Stimulated activated CD4-positive, alpha-beta T cell treated with anti-CD3 and anti-CD28 coated beads, Interleukin-2, amount 100 ng/mL, for 48 hours (primary cell): ENCODE data around the gene ARFIP2.

Experiments
- DNase-seq, 2 donors: peaks; one replicate each; pipeline ENCODE4 v3.0.0-alpha.2; 2020

ARFIP2 gene

DNA sequence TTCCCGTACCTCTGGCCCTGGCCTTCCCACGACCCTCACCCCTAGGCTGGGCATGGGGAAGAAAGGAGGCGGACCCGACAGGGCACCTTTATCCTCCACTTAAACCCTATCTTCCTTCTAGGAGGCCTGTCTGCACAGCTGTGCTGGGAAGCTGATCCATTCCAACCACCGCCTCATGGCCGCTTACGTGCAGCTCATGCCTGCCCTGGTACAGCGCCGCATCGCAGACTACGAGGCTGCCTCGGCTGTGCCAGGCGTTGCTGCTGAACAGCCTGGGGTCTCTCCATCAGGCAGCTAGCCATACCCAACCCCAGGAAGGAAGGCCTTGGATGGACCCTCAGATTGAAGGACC, 769 bp upstream of the ARFIP2 start:
- no peak for DNase-seq

DNA sequence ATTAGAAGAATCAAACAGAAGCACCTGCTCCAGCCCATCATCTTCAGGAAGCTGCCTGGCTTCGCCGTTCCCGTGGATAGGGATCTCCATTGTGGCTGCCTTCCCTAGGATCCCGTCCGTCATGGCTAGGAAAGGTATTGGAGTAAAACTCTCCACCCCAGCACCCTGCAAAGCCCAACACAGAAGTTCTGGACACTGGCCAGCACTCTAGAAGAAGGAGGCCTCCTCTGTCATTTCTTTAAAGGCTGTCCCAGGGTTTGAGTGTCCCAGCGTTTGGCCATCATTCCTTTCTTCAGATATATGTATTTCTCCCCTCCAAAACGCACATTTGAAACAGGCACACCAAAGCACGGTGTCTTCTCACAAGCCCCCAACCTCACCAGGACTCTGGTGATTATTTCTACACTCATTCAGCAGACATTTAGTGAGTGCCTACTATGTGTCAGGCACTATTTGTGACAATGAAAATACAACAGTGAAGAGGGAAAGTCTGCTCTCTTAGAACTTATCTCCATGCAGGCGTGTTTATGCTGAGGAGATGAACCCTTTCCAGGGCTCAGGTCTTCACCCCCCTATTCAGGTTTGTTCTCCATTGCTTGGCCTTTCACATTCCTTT, 724 bp downstream of the ARFIP2 start:
- no peak for DNase-seq

DNA sequence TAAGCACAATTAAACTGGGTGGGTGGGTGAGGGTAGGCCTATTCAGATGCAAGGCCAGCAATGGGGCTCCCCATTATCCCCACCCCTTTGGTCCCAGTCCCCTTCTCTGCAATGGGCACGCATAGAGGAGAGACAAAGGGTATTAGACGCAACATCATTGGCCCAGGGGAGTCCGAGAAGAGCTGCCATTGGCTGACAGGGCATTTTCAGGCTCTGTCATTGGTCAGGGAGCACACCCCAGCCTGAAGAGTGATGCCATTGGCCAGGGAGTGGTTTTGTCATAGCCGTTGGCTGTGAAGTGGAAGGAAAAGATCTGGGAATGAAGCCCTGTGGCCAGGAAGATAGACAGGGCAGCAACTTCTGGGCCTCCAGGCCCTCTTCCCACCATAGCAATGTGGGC, 4.6 kb downstream of the ARFIP2 start:
- DNase-seq: no peak

DNA sequence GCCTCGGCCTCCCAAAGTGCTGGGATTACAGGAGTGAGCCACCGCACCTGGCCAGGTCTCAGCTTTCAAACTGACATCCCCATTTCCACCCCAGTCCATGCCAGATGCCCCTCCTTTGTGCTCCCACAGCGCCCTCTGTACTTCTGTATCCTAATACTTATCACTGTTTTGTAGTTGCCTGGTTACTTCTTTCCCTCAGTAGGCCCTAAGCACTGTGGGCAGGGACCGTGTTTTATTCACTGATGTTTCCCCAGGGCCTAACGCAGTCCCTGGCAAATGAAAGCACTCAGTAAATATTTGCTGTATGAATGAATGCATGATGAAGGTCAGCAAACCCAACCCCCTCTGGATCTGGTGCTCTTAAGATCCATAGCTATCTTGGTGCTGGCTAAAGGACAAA, 5.2 kb downstream of the ARFIP2 start:
- no peak for DNase-seq

DNA sequence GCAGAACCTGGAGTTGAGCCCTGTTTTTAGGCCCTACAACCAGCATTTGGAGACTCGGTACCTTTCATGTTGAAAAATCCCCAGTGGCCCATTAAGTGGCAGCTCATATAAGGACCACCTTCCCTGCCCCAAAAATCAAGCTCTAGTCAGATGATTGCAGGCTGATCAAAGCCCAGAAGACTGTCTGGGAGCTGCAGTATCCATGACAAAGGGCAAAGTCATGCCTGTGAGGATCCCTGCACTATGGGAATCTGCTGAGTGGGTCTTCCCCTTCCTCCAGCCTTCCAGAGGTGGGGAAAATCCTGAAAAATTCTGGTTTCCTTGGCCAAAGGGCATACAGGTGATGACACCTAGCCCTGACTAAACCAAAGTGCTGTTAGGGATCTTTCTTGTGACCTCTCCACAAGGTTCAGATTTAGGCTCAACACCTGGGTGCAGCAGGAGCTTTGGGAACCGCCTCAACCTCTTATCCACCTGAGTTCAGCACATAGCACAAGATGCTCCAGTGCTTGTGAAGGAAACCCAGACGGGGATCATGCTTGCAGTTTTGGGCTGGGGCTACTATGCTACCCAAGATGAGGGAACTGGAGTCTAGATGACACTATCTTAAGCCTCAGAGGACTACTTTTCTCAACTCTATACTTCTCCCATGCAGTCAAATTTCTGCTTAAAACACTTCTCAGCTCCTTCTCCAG, 6.2 kb downstream of the ARFIP2 start:
- DNase-seq: no peak

DNA sequence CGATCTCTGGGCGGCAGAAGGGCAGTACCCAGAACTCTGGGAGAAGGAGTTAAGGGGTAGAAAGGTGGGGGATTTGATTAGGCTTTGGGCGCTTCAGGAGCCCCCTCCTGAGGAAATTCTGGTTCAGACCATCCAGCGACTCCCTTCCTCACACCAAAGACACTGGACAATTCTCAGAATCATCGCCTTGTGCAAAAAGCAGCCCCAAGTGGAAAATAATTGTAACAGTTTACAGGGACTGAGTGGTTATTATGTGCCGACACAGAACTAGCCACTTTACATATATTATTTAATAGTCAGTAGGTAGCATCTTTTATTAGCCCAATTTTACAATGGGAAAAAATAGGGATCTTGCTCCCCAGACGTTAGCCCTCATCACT, 6.7 kb downstream of the ARFIP2 start:
- no peak for DNase-seq

DNA sequence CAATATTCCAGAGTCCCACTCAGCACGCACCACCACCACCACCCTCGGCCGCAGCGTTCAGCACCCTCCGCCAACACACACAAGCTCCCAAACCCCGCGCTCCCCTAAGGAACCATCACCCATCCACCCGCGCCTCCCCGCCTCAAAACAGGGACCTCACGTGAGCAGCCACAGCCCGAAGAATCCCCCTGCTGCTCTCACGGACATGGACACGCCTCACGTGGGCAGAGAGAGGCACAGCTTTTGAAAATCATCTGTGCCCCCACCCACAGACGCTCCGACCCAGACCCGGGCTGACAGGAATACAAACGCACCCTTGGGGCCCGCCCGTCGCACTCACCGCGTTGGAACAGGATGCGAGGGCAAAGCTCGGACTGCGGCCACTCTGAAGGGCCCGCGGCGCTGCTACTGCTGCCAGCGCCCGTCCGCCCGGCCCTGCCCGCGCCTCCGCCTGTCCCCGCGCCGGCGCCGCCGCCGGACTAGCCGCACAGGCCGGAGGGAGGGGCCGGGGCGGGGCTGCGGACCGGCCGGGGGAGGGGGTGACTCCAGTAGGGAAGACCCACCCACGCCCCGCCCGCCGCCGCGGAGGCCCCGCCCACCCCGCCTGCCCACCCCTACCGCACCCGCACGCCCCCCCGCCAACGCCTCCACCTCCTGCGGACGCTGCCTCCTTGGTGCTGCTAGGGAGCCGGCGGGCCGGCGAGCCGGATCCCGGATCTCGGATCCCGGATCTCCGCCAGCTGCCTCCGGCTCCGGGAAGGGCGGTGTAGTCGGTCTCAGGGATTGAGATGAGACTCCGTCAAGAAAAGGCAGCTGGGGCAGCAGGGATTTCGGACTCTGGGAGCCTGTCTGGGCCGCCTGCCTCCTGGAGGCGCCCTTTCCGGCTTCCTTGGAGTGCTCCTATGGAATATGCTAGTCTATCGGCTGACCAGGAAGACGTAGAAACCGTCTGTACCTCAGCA, 7.4 kb downstream of the ARFIP2 start, which contains the start of gene TRIM3:
TRIM3 (minus strand) TSS at position 491 of the 962 bp plus-strand sequence. CDS start 8,246 bp downstream, outside the sequence.
- DNase-seq: peak; percentile 40 to 43

DNA sequence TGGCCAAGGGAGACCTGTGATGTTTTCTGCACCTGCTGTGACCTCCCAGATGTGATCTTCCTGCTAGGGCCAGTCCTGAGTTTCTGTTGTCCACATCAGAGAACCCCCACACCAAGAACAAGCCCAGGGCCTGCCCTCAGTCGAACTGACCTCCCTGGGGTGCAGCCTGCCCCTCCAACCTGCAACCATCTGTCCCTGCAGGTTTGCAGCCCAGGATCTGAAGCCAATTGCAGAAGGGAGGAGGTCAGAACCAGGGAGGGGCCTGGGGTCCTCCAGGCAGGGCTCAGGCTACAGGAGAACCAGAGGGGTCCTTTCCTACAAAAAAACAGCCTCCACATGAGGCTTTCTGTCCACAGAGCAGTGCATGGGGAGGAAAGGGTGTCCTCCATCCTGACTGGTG, 8.2 kb downstream of the ARFIP2 start:
- no peak for DNase-seq

DNA sequence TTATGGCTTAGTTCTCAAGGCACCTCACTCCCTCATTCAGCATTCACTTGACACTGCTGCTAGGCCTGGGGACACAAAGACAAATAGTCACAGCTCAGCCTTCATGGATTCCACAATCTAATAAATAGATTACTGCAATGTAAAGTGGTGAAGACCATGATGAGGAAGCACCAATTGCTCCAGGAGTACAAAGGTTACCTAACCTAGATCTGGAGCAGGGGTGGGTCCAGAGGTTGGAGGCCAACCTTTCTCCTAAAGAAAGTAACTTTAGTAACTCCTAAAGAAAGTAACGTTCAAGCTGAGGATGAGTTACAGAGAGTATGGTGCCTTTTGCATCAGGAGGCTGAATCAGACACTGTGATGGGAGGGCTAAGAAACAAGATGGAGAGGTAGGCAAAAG, 11.5 kb downstream of the ARFIP2 start:
- no peak for DNase-seq

DNA sequence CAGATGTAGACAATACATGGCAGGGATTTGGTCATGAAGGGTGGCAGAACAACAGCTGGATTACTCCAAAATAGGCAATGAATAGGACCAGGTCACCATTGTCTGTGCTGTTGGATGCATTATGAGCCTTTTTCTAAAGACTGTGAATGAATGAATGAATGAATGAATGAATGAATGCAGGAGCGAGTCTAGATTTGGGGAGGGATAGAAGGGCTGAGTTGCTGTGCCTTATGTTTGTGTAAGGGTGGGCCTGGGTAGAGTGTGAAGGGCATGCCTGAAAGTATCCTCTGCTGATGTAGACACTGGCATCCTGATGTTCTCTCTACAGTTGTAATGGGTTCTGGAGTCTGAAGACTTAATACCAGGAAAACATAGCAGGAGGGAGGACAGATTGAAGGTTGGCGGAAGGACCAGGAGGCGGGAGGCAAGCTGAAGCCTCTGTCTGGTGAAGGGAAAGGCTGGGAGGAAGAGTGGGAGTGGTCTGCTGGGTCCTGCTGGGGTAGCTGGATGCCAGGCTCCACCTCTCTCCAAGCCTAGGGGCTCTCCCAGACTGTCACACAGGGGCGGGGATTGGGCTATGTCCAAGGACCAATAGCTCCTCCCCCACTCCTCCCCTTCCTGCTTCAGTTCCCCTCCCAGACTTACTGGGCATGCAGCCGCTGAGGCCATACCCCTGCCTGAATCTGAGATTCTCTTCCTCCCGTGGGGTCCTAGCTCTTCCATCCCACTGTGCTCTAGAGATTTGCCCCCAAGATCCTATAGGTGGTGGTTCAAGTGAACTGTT, 12.2 kb downstream of the ARFIP2 start:
- DNase-seq: no peak

DNA sequence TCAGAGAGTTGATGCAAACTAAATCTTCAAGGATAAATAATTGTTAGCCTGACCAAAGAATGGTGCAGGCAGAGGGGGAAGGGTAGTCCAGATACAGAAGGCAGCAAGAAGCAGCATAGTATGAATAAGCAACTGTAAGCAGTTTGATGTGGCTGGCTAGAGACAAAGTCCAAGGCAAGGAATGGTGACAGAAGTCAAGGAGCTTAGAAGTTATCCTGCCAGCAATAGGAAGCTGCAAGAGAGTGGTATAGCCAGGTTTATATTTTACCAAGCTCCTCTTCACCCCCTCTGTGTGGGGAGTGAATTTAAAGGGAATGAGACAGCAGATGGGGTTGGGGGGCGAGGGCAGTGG, 22.1 kb downstream of the ARFIP2 start:
- DNase-seq: no peak

DNA sequence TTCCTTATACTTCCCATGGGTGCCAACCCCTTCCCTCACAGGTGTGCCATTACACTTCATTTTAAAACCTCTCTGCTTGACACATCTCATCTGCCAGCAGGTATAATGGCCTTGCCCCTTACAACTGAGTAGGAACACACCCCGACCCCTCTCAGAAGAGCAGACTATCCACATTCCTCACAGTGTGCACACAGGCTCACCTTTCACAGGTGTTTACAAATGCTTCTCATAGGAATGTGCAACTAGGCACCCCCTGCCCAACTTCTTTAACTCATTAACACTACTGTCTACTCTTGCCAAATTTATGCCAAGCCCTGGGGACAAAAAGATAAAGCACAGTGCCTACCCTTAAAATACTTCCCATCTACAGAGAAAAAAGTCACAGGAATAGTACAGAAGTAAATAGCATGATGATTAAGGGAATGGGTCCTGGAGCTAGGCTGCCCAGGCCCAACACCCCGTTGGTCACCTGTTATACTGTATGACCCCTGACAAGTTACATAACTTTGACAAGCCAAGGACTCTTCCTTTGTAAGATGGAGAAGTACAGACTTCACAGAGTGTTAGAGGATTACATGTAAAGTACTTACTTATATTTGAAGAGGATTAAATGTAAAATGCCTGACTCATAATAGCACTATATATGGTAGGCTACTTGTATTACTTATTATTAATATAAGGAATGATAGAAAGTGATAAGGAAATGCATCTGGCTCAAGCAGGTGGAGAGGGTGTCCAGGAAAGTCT, 22.6 kb downstream of the ARFIP2 start:
- no peak for DNase-seq

DNA sequence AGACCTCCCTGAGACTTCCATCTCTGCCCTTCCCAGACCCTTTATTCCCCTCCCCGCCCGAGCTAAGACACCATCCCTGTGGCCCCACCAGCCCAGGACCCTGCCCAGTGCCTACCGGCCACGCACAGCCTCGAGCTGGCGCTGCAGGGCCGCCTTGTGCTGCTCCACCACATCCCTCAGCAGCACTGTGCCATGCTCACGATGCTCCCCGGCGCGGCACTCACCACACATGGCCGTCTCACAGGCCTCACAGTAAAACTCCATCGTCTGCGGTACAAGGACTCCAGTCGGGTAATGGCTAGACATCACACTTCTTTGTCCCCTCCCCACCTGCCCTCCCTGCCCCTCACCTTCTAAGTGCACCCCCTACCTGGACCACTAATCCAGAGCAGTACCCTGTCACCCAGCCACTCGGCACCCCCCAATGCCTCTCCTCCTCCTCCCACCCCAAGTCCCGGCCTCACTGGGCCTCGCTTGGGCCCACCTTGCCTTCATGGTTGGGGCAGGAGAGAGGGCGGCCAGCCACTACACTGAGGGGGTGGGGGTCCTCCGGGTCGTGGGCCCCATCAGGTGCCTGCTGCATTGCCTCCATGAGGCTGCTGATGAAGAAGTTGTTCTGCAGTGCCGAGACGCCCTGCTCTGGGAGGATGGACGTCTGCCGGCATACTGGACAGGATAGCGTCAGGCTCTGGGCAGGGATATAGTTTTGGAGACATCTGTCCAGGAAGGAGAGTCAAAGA, 23.4 kb downstream of the ARFIP2 start:
- no peak for DNase-seq

DNA sequence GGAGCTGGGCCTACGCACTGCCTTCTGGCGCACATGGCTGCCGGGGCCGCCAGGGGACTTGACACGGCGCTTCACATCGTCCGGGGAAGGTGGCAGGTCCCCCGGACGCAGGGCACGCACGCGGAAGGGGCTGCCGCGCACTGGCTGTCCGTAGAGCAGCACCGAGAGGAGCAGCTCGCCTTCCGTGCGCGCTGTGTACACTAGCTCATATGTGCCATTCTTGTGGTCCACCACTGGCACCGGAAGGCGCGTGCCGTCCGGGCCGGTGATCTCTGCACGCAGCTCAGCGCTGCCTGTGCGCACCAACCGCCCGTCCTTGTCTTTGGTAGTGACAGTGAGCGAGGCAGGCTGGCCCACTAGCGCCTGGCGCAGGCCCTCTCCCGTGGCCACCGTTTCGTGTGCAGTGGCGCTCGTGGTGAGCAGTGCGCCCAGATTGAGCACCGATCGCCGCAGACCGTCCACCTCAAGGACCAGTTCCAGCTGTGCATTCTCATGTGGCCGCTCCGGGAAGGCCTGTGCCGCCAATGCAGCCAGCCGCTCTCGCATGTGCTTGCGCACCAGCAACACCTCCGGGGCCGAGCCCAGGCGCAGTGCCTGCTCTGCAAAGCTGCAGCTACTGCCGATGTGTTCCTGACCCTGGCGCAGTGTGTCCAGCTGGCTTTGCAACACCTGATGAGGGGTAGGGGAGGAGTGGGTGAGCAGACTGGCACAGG, 24.6 kb downstream of the ARFIP2 start:
- no peak for DNase-seq

DNA sequence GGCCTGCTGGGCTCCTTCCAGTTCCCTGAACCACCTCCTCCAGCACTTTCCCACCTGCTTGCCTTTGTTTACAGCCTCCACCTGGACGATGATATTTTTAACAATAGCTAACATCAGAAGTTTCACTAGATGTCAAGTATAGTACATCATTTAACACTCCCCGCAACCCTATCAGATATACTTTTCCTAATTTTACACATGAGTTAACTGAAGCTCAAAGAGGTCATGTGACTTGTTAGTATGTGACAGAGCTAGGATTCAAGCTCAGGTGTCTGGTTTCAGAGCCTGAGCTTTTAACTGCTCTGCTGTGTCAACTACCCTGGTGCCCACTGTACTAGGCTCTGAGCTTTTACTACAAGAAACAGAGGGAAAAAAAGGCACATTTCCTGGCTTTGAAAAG, 26.1 kb downstream of the ARFIP2 start:
- DNase-seq: no peak

DNA sequence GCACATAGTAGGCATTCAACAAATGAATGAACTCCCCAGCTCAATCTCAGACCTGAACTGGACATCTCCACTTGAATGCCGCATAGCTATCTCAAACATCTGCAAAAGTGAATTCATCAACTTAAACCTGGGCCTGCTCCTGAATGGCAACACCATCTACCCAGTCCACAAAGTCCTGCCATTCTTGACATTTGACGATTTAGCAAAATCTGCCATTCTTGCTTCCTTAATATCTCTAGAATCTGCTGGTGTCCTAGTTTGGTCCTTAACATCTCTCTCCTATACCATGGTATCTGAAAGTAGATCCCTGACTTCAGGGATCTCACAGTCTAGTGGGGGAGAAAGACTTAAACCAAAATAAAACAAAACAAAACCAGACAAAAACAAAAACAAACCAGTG, 28.0 kb downstream of the ARFIP2 start:
- no peak for DNase-seq

DNA sequence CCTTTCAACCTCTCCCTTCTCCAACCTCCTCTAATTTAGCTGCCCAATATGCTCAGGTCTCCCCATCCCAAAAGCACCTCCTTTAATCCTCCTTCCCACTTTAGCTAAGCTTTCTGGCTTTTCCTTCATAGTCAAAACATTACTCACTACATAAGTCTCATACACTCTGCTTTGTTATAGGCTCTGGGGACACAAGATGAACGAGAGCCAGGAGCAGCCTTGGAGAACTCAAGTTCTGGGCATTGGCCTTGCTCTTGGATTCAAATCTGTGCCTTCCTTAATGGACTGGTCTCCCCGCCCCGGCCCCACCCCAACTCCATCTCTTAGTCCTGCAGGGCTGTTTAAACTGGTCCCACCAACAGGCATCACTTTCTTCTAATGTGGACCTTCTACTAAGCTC, 28.9 kb downstream of the ARFIP2 start:
- DNase-seq: no peak

DNA sequence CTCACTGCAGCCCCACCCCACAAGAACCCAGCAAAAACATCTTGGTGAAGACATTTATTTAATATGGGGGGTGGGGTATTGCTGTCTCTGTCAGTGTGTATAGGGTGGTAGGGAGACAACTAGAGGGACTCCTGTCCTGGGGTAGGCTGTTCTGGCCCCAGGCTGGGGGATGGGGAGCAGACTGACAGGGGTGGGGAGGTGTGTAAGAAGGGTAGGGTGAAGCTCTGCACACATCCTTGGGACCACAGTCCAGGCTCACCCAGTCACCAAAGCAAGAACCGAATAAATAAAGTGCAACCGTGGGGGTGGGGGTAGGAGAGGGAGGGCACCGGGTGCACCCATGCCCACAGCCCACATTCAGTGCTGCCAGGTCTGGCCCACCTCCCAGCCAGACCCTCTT, 32.6 kb downstream of the ARFIP2 start:
- DNase-seq: no peak

DNA sequence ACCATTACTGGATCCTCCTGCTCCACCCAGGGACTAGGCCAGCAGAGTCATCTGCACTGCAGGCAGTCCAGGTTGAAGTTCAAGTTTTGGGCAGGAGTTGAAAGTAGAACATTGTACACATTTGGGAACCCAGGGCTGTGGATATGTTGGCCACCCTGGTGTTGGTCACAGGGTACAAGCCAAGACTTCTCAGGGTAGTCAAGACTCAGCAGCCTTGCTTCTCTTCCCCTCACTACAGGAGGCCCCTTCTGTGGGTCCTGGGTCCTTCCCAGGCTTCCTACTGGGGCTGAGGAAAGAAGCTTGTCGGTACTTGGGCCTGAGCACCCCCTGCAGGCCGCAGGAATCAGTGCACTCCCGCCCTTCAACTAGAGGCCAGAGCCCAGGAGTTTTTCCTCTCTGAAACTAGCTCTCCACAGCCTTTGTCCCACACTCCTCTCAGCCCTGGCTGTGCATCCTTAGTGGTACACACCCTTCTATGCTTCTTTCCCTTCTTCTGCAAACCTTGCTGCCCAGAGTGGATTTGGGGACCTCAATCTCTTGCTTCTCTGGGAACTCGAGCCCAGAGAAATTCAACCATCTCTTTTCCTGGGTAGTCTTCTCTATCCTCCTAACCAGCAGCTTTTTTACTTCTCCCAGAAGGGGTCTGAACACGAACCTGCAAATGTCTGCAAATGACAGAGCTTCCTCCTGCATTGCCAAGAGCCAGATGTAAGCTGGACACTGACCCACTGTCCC, 37.7 kb downstream of the ARFIP2 start:
- DNase-seq: peak; percentile 54 to 57

DNA sequence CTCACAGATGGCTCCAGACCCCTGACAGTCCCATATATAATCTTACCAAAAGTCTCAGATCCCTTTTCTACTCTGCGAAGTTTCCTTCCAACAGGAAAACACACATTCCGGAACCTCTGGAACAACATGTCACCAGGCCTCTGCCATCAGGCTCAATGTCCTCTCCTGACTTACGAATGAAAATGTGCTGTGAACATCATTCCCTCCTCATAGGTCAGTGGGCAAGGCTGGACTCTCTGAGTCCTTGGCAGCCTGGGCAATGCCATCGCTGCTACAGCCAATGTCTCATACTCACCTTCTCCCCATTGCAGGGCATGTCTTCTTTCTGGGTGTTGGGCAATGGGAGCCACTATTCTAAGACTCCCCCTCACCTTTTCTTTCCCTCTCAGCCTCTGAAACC, 38.7 kb downstream of the ARFIP2 start:
- no peak for DNase-seq
